HG03469 (cell line): Measurements from ENCODE around the gene ZNF10.
A peak's percentile ranks its signal among the peaks of the same experiment; 100 is the strongest.

Experiments
- ATAC-seq: cut with Tn5 transposase; IDR thresholded peaks from one replicate; pipeline ENCODE4 v1.9.1; 2021; ENCODE audit warnings: mild to moderate bottlenecking, moderate library complexity, moderate number of reproducible peaks; ENCODE audit not compliant: unreplicated experiment

ZNF10 gene

GRCh38 chr12:133130038-133130807, at the start of gene ZNF10, which contains the start of gene ZNF891:
Gene ZNF10 (plus strand): TSS chr12:133130627. CDS start chr12:133144493, 13,866 bp downstream.
Gene ZNF891 (minus strand): TSS chr12:133130274. CDS start chr12:133121918, 8,356 bp downstream.
- ATAC-seq, result peak; percentile 85

- no peak for ATAC-seq
Observed at GRCh38 chr12:133081159-133081780, 49.2 kb upstream of the ZNF10 start.

- ATAC-seq, result no peak
Observed at GRCh38 chr12:133083345-133083744, 47.1 kb upstream of the ZNF10 start.

GRCh38 chr12:133105620-133106019, 24.8 kb upstream of the ZNF10 start:
- no peak for ATAC-seq

- ATAC-seq, result no peak
Observed at GRCh38 chr12:133106253-133106652, 24.2 kb upstream of the ZNF10 start.

- no peak for ATAC-seq
Observed at GRCh38 chr12:133107121-133107520, 23.3 kb upstream of the ZNF10 start.

- ATAC-seq, result no peak
Observed at GRCh38 chr12:133108150-133108549, 22.3 kb upstream of the ZNF10 start.

GRCh38 chr12:133120385-133121191, 9.8 kb upstream of the ZNF10 start:
- no peak for ATAC-seq

- ATAC-seq, result no peak
Observed at GRCh38 chr12:133124674-133125073, 5.8 kb upstream of the ZNF10 start.

GRCh38 chr12:133129368-133130037, 924 bp upstream of the ZNF10 start:
- no peak for ATAC-seq

GRCh38 chr12:133130808-133131128, 341 bp downstream of the ZNF10 start:
- ATAC-seq, result no peak

GRCh38 chr12:133135747-133136146, 5.3 kb downstream of the ZNF10 start:
- no peak for ATAC-seq

- ATAC-seq, result no peak
Observed at GRCh38 chr12:133145981-133146380, 15.6 kb downstream of the ZNF10 start.

GRCh38 chr12:133156125-133156690, 25.8 kb downstream of the ZNF10 start:
- ATAC-seq, result no peak

- no peak for ATAC-seq
Observed at GRCh38 chr12:133165776-133166175, 35.3 kb downstream of the ZNF10 start.

- no peak for ATAC-seq
Observed at GRCh38 chr12:133172491-133172890, 42.1 kb downstream of the ZNF10 start.

GRCh38 chr12:133174901-133175300, 44.5 kb downstream of the ZNF10 start:
- ATAC-seq, result no peak

GRCh38 chr12:133180669-133181068, 50.2 kb downstream of the ZNF10 start:
- no peak for ATAC-seq

GRCh38 chr12:133181238-133181959, 51.0 kb downstream of the ZNF10 start, which contains the start of gene ZNF268:
Gene ZNF268 (plus strand): TSS chr12:133181495. CDS start chr12:133181998, 503 bp downstream.
- peak; percentile 93 for ATAC-seq

GRCh38 chr12:133190176-133190575, 59.7 kb downstream of the ZNF10 start:
- no peak for ATAC-seq
